ENCODE measurements around the gene ZC3H12C.

The ZC3H12C gene

DNA sequence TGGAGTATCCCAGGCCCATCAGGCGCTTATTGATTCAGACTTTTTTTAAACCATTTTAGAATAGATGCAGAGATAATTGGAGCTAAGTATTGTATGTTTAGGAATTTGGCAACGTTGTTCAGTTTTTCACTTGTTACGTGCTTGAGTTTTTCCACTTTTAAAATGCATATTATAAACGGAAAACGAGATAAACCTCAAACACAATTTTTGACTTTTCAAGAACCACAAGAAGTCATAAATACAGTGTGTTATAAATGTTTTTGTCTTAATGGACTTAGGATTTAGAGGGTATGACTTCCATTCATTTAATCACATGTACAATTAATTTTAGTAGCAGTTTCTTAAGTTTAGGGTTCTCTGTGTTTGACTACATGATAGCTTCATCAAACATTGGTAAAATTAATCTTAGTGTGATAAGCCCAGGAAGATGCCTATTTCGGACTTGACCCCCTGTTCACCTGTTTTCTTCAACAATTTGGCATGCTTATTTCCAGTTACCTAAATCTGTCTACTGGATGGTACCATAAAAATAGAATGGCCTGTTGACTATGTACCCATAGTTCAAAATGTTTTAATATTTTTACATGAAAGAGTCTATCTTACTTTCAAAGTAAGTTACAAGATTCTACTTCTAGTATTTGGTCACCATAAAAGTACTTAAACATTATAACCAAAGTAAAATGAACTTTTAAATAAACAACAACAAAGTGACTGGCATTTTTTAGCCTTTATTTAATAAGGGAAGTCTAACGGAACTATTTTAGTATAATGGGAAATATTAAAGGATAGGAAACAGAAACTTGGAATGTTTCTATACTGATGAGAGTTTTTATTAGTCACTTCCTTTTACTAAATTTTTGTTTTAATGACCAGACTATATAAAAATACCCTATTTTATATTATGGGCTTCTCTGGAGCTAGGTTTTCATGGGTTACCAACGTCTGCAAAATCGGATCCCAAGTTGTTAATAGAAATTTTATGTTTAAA lies 1.4 kb downstream of the ZC3H12C start:
- POLR2A ChIA-PET = interaction anchor here (0.6 kb wide), 1 partner anchor 96 kb away, joined by 6 read pairs; no protein-coding TSS in a partner anchor
- DNase-seq (ENCODE audit: extremely low spot score) = no peak
- CTCF ChIA-PET = interaction anchor here (1.0 to 3.6 kb wide), 3 partner anchors 14 to 72 kb away, joined by 3 to 14 read pairs (median 9); no protein-coding TSS in a partner anchor
- TF ChIP-seq, protein P1, sequence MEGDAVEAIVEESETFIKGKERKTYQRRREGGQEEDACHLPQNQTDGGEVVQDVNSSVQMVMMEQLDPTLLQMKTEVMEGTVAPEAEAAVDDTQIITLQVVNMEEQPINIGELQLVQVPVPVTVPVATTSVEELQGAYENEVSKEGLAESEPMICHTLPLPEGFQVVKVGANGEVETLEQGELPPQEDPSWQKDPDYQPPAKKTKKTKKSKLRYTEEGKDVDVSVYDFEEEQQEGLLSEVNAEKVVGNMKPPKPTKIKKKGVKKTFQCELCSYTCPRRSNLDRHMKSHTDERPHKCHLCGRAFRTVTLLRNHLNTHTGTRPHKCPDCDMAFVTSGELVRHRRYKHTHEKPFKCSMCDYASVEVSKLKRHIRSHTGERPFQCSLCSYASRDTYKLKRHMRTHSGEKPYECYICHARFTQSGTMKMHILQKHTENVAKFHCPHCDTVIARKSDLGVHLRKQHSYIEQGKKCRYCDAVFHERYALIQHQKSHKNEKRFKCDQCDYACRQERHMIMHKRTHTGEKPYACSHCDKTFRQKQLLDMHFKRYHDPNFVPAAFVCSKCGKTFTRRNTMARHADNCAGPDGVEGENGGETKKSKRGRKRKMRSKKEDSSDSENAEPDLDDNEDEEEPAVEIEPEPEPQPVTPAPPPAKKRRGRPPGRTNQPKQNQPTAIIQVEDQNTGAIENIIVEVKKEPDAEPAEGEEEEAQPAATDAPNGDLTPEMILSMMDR (IDR thresholded peaks at IDR 0.05; ENCODE audit: control extremely low read depth, extremely low read depth, low read depth, missing control alignments) = no peak

DNA sequence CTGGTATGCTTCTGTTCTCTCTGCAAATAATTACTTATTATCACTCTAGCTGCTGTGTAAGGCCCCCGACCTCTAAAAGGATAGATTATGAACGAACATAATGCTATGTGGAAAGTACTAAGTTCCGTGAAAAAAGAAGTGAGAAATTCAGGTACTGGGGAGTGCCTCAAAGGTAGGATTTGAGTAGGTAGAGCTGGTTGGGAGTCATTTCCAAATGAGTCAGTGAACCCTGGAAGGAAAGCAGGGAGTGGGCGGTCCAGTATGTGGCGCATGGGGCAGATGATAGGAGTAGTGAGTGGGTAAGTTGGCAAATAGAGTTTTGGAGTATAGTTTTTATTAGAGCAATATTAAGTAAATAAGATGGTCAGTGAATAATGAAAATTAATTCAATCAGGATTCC lies 2.4 kb downstream of the ZC3H12C start:
- DNase-seq (ENCODE audit: extremely low spot score) = no peak
- CTCF ChIA-PET = interaction anchor here (3.6 kb wide), 1 partner anchor 13 kb away, joined by 14 read pairs; no protein-coding TSS in a partner anchor
- TF ChIP-seq, protein P1 (IDR thresholded peaks at IDR 0.05; ENCODE audit: control extremely low read depth, extremely low read depth, low read depth, missing control alignments) = no peak
- POLR2A ChIA-PET = no interaction called here

GRCh38 chr11:110096496-110096895 lies 3.3 kb downstream of the ZC3H12C start:
- CTCF ChIA-PET = interaction anchor here (3.6 kb wide), 1 partner anchor 12 kb away, joined by 14 read pairs; no protein-coding TSS in a partner anchor

GRCh38 chr11:110097459-110098012 lies 4.3 kb downstream of the ZC3H12C start:
- POLR2A ChIA-PET = no interaction called here

More at GRCh38 chr11:110096496-110096895, 3.3 kb downstream of the ZC3H12C start:
- TF ChIP-seq, protein P1 (IDR thresholded peaks at IDR 0.05; ENCODE audit: control extremely low read depth, extremely low read depth, low read depth, missing control alignments) = no peak
- POLR2A ChIA-PET = no interaction called here
- no peak for DNase-seq (ENCODE audit: extremely low spot score)

GRCh38 chr11:110098645-110099044 lies 5.5 kb downstream of the ZC3H12C start:
- DNase-seq (ENCODE audit: extremely low spot score) = no peak
- ChIA-PET POLR2A (no interaction called here), CTCF (interaction anchor here (1.1 to 3.6 kb wide), 2 partner anchors 10 to 36 kb away, joined by 3 to 14 read pairs; no protein-coding TSS in a partner anchor)
- TF ChIP-seq, protein P1 (IDR thresholded peaks at IDR 0.05; ENCODE audit: control extremely low read depth, extremely low read depth, low read depth, missing control alignments) = no peak

More at GRCh38 chr11:110097459-110098012, 4.3 kb downstream of the ZC3H12C start:
- TF ChIP-seq, protein P1 (IDR thresholded peaks at IDR 0.05; ENCODE audit: control extremely low read depth, extremely low read depth, low read depth, missing control alignments) = no peak
- DNase-seq (ENCODE audit: extremely low spot score) = no peak
- CTCF ChIA-PET = interaction anchor here (1.1 to 3.6 kb wide), 2 partner anchors 11 to 37 kb away, joined by 3 to 14 read pairs; no protein-coding TSS in a partner anchor
